A549 (cell line): ENCODE measurements around the gene NAV3. TPM values are rescaled to one million over a fixed set of nuclear protein-coding genes. Genes with fewer than 3 reads are reported as not detected.

ENCODE experiments used
- ATAC-seq, 2 experiments: fragments of 200-7000 bp in 1 of 2; fragments of >200 bp in 1 of 2; cut with Nextera tagmentation in 1 of 2; cut with Tn5 transposase in 1 of 2; 3 replicates each; pipeline versions ENCODE4 v1.8.0 to v1.9.1; 2018 to 2020; ENCODE audit warnings: mild to moderate bottlenecking in 1 of 2, moderate library complexity in 1 of 2
- CTCF ChIA-PET: fragments of 300-600 bp; sonication (Branson Sonifier 250); formaldehyde crosslinking; extraction: SDS; loops from one replicate; lab custom pipeline; 2021; ENCODE audit warnings: antibody characterized with exemption, inconsistent platforms; lab: Yijun Ruan, JAX
- POLR2A ChIA-PET: fragments of 350-600 bp; formaldehyde crosslinking; extraction: SDS; loops from one replicate; lab custom pipeline; 2021; ENCODE audit warnings: antibody characterized with exemption, inconsistent platforms; lab: Yijun Ruan, JAX
- DNase-seq, 2 experiments: peaks; one replicate each; pipeline versions ENCODE4 v3.0.0 to v3.0.0-alpha.2; 2011 to 2016; ENCODE audit warnings: low read depth in 1 of 2, low spot score in 1 of 2
- FAIRE-seq: peaks from 2 replicates; lab custom pipeline; 2011; peaks lifted over from hg19 to GRCh38; lab: Jason Lieb, UNC
- H3K27ac ChIP-seq, 2 experiments: fragments of >200 bp; sonication (Bioruptor Twin); formaldehyde crosslinking; 3 replicates each; pipeline ENCODE4 v1.5.1; 2016 to 2017
- H3K4me1 ChIP-seq: fragments of >200 bp; sonication (Bioruptor Twin); formaldehyde crosslinking; 3 replicates; pipeline ENCODE4 v1.6.1; 2016
- H3K4me2 ChIP-seq: fragments of >200 bp; sonication (Bioruptor Twin); formaldehyde crosslinking; 3 replicates; pipeline ENCODE4 v1.6.1; 2016
- H3K4me3 ChIP-seq: fragments of >200 bp; sonication (Bioruptor Twin); formaldehyde crosslinking; 3 replicates; pipeline ENCODE4 v1.5.1; 2016
- H3K9me3 ChIP-seq: fragments of >200 bp; sonication (Bioruptor Twin); formaldehyde crosslinking; 3 replicates; pipeline ENCODE4 v1.6.1; 2016
- CBX2 ChIP-seq: fragments of 200-600 bp; sonication (generic); IDR thresholded peaks from 2 replicates; pipeline ENCODE4 v1.6.1; 2016; ENCODE audit warnings: low read depth, mild to moderate bottlenecking, borderline replicate concordance
- CBX8 ChIP-seq: fragments of 200-600 bp; sonication (generic); IDR thresholded peaks from 2 replicates; pipeline ENCODE4 v1.6.1; 2016
- CEBPB ChIP-seq, 2 experiments: fragments of >200 bp in 1 of 2; sonication (Bioruptor Twin) in 1 of 2; formaldehyde crosslinking in 1 of 2; IDR thresholded peaks; 2 replicates each; pipeline ENCODE4 v1.6.1; 2012 to 2016
- EHF ChIP-seq: fragments of 250-450 bp; sonication (Bioruptor Pico); IDR thresholded peaks from 2 replicates; pipeline ENCODE4 v1.5.0; 2020; ENCODE audit warnings: mild to moderate bottlenecking
- EP300 ChIP-seq, 2 experiments: fragments of >200 bp; sonication (Bioruptor Twin); formaldehyde crosslinking; IDR thresholded peaks; 2 replicates in 1 of 2; 3 replicates in 1 of 2; pipeline ENCODE4 v1.6.1; 2016 to 2017
- ESRRA ChIP-seq: fragments of 150-350 bp; IDR thresholded peaks from 2 replicates; pipeline ENCODE4 v1.6.1; 2014; ENCODE audit warnings: mild to moderate bottlenecking, low read length, borderline replicate concordance
- FOSL2 ChIP-seq, 2 experiments: fragments of 450-650 bp in 1 of 2; fragments of >200 bp in 1 of 2; sonication (Bioruptor Twin) in 1 of 2; formaldehyde crosslinking; IDR thresholded peaks; 2 replicates each; pipeline versions ENCODE4 v1.5.0 to v1.6.1; 2016 to 2020; ENCODE audit warnings: mild to moderate bottlenecking in 1 of 2, moderate library complexity in 1 of 2
- GATA3 ChIP-seq: IDR thresholded peaks from 2 replicates; pipeline ENCODE4 v1.6.1; 2012; ENCODE audit warnings: borderline replicate concordance
- HDAC2 ChIP-seq: fragments of 200-600 bp; sonication (generic); IDR thresholded peaks from 2 replicates; pipeline ENCODE4 v1.6.1; 2016
- KDM1A ChIP-seq: fragments of 200-600 bp; sonication (generic); IDR thresholded peaks from 2 replicates; pipeline ENCODE4 v1.6.1; 2016; ENCODE audit warnings: low read depth, mild to moderate bottlenecking
- MAZ ChIP-seq: fragments of 150-350 bp; IDR thresholded peaks from 2 replicates; pipeline ENCODE4 v1.6.1; 2014; ENCODE audit warnings: antibody characterized with exemption, low read depth, low read length, borderline replicate concordance
- NFE2L2 ChIP-seq: fragments of 150-350 bp; conservative IDR thresholded peaks from 2 replicates; pipeline ENCODE4 v1.6.1; 2014; ENCODE audit warnings: low read length
- NPAS2 ChIP-seq: fragments of 250-450 bp; sonication (Bioruptor Pico); IDR thresholded peaks from 2 replicates; pipeline ENCODE4 v1.8.0; 2022; ENCODE audit warnings: mild to moderate bottlenecking, moderate library complexity, borderline replicate concordance
- NR3C1 ChIP-seq: fragments of >200 bp; sonication (Bioruptor Twin); formaldehyde crosslinking; IDR thresholded peaks from 3 replicates; pipeline ENCODE4 v1.6.1; 2017
- POLR2A ChIP-seq: IDR thresholded peaks from 2 replicates; pipeline ENCODE4 v1.6.1; 2012; ENCODE audit warnings: mild to moderate bottlenecking, low read length
- POLR2AphosphoS2 ChIP-seq: conservative IDR thresholded peaks from 2 replicates; pipeline ENCODE4 v1.6.1; 2012; ENCODE audit warnings: low read length, improper control_type of control experiment, inconsistent platforms
- RFX5 ChIP-seq: fragments of 450-650 bp; IDR thresholded peaks from 2 replicates; pipeline ENCODE4 v1.7.1; 2014; ENCODE audit warnings: antibody characterized with exemption, mild to moderate bottlenecking, moderate library complexity
- SMC3 ChIP-seq: fragments of >200 bp; sonication (Bioruptor Twin); formaldehyde crosslinking; IDR thresholded peaks from 3 replicates; pipeline ENCODE4 v1.6.1; 2018; ENCODE audit warnings: inconsistent platforms
- SREBF2 ChIP-seq: fragments of 450-650 bp; IDR thresholded peaks from 2 replicates; pipeline ENCODE4 v1.6.1; 2014; ENCODE audit warnings: mild to moderate bottlenecking, moderate library complexity
- TP53 ChIP-seq: fragments of 250-450 bp; sonication (Bioruptor Pico); IDR thresholded peaks from 2 replicates; pipeline ENCODE4 v1.5.0; 2021; ENCODE audit warnings: mild to moderate bottlenecking, moderate library complexity
- ZFP36 ChIP-seq: fragments of 450-650 bp; IDR thresholded peaks from 2 replicates; pipeline ENCODE4 v1.6.1; 2014; ENCODE audit warnings: borderline replicate concordance; ENCODE audit not compliant: partially characterized antibody
- ZSCAN20 ChIP-seq: fragments of 250-450 bp; sonication (Bioruptor Pico); IDR thresholded peaks from 2 replicates; pipeline ENCODE4 v1.8.0; 2022; ENCODE audit warnings: mild to moderate bottlenecking, moderate library complexity
- WGBS: methylation state at CpG from one replicate; pipeline ENCODE4 v1.1.6; 2017; ENCODE audit errors: missing lambda C conversion rate; 5-methylcytosine and 5-hydroxymethylcytosine counted together
- polyA plus RNA-seq, 4 experiments: library from polyadenylated mRNA; depleted of rRNA in 3 of 4; stranded (reverse); fragments of >200 nt; fragmentation: RNase III in 1 of 4; extraction: RNeasy Plus Mini Kit Qiagen cat#74134 plus additional on column Dnase treatment in 1 of 4; gene quantifications; 2 replicates in 3 of 4; 3 replicates in 1 of 4; pipeline ENCODE4 v1.2.3, GENCODE V29; 2011 to 2017
- TF ChIP-seq, protein P1 (sequence below): IDR thresholded peaks from 2 replicates; pipeline ENCODE4 v1.6.1; 2012
- TF ChIP-seq, protein P2 (sequence below): IDR thresholded peaks from 2 replicates; pipeline ENCODE4 v1.6.1; 2012
- TF ChIP-seq, protein P3 (sequence below): fragments of 150-350 bp; IDR thresholded peaks from 2 replicates; pipeline ENCODE4 v1.6.1; 2014; ENCODE audit warnings: low read depth, mild to moderate bottlenecking, low read length

The NAV3 gene
- polyA plus RNA-seq, 2 of the 4 experiments (the other 2 are of a cell fraction), result 8.6 to 9.7 TPM

DNA sequence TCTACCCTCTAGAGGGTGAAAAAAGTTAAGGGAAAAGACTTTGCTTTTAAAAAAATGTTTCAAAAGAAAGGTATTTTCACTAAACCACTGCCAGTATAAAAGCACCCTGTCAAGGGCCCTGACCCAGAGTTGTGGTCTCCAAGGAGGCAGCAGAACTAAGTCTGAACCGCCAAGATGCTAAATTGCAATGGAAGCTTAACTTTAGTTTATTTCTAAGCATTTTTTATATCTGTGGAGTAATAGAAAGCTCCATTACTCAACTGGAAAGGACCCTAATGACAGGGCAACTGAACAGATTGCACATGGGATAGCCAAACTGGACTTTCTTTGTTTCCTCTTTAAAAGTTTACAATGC, 379.8 kb downstream of the NAV3 start (continued):
- TF ChIP-seq CBX2, result no peak
- TF ChIP-seq KDM1A, result no peak
- no peak for TF ChIP-seq EHF (CRISPR knock-in tag)
- TF ChIP-seq HDAC2, result no peak
- no peak for TF ChIP-seq POLR2A
- no peak for TF ChIP-seq CBX8
- no peak for TF ChIP-seq SREBF2

DNA sequence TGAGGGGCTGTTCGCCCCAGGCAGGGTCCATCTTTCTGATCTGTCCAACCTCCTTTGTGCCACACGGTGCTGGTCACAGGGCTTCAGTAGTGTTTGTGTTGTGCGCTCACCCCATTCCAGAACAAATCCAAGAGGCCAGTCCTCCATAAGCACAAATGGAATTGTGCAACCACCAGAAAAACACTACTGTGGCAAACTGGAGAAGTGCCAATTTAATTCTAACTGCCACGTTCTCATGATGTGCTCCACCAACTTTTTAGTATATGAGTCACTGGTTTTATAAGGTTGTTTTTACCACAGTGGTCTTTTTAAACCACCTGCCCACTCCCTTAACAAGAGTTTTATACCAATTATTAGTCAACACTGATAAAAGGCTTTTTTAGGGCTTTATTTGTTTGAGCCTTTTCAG, 380.2 kb downstream of the NAV3 start:
- DNase-seq (peak in 1 of 2 experiments; percentile 25), ATAC-seq (no peak), FAIRE-seq (peak; percentile 13)
- 70% methylated on average over 4 of the region's 4 CpGs for WGBS
- CTCF ChIA-PET, result no interaction called here
- no peaks in the 10 kb centered on the region for H3K9me3 ChIP-seq
- TF ChIP-seq SMC3 (no peak), CEBPB (IDR thresholded peaks at IDR 0.05) (peak; percentile 44 to 47; a peak in 3 of 4 replicates), POLR2AphosphoS2 (no peak), KDM1A (no peak)
- TF ChIP-seq, protein P1, sequence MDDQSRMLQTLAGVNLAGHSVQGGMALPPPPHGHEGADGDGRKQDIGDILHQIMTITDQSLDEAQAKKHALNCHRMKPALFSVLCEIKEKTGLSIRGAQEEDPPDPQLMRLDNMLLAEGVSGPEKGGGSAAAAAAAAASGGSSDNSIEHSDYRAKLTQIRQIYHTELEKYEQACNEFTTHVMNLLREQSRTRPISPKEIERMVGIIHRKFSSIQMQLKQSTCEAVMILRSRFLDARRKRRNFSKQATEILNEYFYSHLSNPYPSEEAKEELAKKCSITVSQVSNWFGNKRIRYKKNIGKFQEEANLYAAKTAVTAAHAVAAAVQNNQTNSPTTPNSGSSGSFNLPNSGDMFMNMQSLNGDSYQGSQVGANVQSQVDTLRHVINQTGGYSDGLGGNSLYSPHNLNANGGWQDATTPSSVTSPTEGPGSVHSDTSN, result no peak
- 0 out of 3 replicates have a peak, but pooled peaks cover 3% of the 10 kb centered on the region for H3K4me1 ChIP-seq
- peak overlapping the region; percentile 1; the same call in 1 of the 3 replicates for H3K4me2 ChIP-seq
- POLR2A ChIA-PET, result no interaction called here
- no peak overlapping the region; a peak in 1 of 6 replicates for H3K27ac ChIP-seq
- H3K4me3 ChIP-seq, result no peak overlapping the region

DNA sequence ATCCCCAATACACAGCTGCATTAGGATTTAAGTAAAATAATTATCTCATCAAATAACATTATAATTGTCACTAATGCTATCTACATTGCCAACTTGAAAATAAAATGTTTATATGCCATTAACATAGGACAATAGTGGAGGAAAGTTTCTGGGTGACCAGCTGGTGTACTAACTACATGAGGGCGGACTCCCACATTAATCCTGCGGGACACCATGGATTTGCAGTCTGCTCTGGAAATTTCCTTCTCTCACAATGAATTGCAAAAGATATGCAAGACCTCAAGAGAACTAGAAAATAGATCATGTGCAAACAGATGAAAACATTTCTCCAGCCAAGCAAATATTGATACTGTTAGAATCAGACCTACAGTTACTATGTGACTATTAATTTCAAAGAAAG, 390.1 kb downstream of the NAV3 start:
- no peak for FAIRE-seq

DNA sequence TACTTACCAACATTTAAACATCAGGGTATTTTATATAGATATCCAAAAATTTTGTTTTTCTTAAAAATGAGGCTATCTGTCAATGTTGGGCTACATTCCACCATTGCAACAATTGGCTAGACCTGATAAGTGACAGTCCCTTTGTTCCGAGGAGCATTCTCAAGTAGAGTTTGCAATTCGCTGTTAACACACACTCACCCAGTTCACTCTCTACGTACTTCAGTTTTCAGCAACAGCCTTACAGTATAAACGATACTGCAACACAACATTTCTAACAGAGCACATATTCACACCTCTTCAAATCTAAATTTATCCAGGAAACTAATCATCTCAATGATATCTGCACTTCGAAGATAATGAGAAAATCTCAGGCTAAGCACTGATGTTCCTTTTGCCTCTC, 393.5 kb downstream of the NAV3 start:
- FAIRE-seq (no peak), DNase-seq (no peak)
- no peak overlapping the region for H3K27ac ChIP-seq
- no peaks in the 10 kb centered on the region for H3K4me1 ChIP-seq
- 64% methylated on average over 5 of the region's 5 CpGs for WGBS
- ChIA-PET POLR2A (no interaction called here), CTCF (no interaction called here)
- no peaks in the 10 kb centered on the region for H3K9me3 ChIP-seq
- TF ChIP-seq FOSL2 (IDR thresholded peaks at IDR 0.05) (no peak), FOSL2 (CRISPR knock-in tag; IDR thresholded peaks at IDR 0.05) (no peak), SREBF2 (no peak), NFE2L2 (no peak), NPAS2 (no peak), CEBPB (IDR thresholded peaks at IDR 0.05) (no peak), EP300 (IDR thresholded peaks at IDR 0.05) (no peak), EHF (CRISPR knock-in tag) (no peak), ZSCAN20 (no peak), TP53 (no peak), ZFP36 (no peak), RFX5 (no peak), NR3C1 (no peak), ESRRA (no peak), GATA3 (no peak)
- TF ChIP-seq, protein P2, sequence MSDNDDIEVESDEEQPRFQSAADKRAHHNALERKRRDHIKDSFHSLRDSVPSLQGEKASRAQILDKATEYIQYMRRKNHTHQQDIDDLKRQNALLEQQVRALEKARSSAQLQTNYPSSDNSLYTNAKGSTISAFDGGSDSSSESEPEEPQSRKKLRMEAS, result no peak
- TF ChIP-seq, protein P3, sequence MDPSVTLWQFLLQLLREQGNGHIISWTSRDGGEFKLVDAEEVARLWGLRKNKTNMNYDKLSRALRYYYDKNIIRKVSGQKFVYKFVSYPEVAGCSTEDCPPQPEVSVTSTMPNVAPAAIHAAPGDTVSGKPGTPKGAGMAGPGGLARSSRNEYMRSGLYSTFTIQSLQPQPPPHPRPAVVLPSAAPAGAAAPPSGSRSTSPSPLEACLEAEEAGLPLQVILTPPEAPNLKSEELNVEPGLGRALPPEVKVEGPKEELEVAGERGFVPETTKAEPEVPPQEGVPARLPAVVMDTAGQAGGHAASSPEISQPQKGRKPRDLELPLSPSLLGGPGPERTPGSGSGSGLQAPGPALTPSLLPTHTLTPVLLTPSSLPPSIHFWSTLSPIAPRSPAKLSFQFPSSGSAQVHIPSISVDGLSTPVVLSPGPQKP, result no peak
- TF ChIP-seq, all 56 proteins: peak for 0
- H3K4me2 ChIP-seq, result no peak overlapping the region
- no peak for ATAC-seq
- H3K4me3 ChIP-seq, result no peak overlapping the region

More for the DNA sequence above, 390.1 kb downstream of the NAV3 start:
- Histone ChIP-seq H3K4me2 (no peak overlapping the region), H3K4me3 (no peak overlapping the region), H3K27ac (no peak overlapping the region), H3K4me1 (no peaks in the 10 kb centered on the region), H3K9me3 (no peaks in the 10 kb centered on the region)
- ChIA-PET POLR2A (no interaction called here), CTCF (interaction anchor here (0.8 kb wide), 1 partner anchor 748 kb away, joined by 3 read pairs; no protein-coding TSS in a partner anchor)
- WGBS, result 93% methylated on average over 2 of the region's 2 CpGs
- DNase-seq (no peak), ATAC-seq (no peak)
- no peak for TF ChIP-seq MAZ
- no peak for TF ChIP-seq ZFP36
- TF ChIP-seq POLR2A, result no peak
